GM23338 (cell line): ENCODE results near the gene UVSSA. TPM values are rescaled to one million over a fixed set of nuclear protein-coding genes. Genes with fewer than 3 reads are reported as not detected.

ENCODE experiments used
- ATAC-seq: fragments of 200-7000 bp; cut with Tn5 transposase; 3 replicates; pipeline ENCODE4 v1.9.1; 2020
- DNase-seq: peaks from one replicate; pipeline ENCODE4 v3.0.0-alpha.2; 2015; ENCODE audit warnings: low spot score
- H2AFZ ChIP-seq: fragments of 200-600 bp; sonication (generic); 2 replicates; pipeline ENCODE4 v1.8.0; 2016; ENCODE audit warnings: antibody characterized with exemption, mild to moderate bottlenecking, moderate library complexity
- H3F3A ChIP-seq: fragments of 200-600 bp; sonication (generic); replicated peaks from 2 replicates; pipeline ENCODE4 v1.8.0; 2017; ENCODE audit warnings: antibody characterized with exemption, mixed run types, low read depth
- H3K27ac ChIP-seq: fragments of 200-600 bp; sonication (generic); 2 replicates; pipeline ENCODE4 v1.6.1; 2016; ENCODE audit warnings: low read depth
- H3K27me3 ChIP-seq: fragments of 200-600 bp; sonication (generic); 2 replicates; pipeline ENCODE4 v1.8.0; 2016; ENCODE audit warnings: mild to moderate bottlenecking, mixed run types, moderate library complexity; ENCODE audit not compliant: insufficient read depth
- H3K36me3 ChIP-seq: fragments of 200-600 bp; sonication (generic); 2 replicates; pipeline ENCODE4 v1.8.0; 2016; ENCODE audit warnings: mild to moderate bottlenecking; ENCODE audit not compliant: insufficient read depth
- H3K4me1 ChIP-seq: fragments of 200-600 bp; sonication (generic); 2 replicates; pipeline ENCODE4 v1.8.0; 2016; ENCODE audit warnings: mild to moderate bottlenecking, moderate library complexity; ENCODE audit not compliant: insufficient read depth
- H3K4me2 ChIP-seq: fragments of 200-600 bp; sonication (generic); 2 replicates; pipeline ENCODE4 v1.7.1; 2017; ENCODE audit warnings: mixed run types
- H3K4me3 ChIP-seq: fragments of 200-600 bp; sonication (generic); 2 replicates; pipeline ENCODE4 v1.6.1; 2016; ENCODE audit warnings: mixed run types
- H3K79me2 ChIP-seq: fragments of 200-600 bp; sonication (generic); replicated peaks from 2 replicates; pipeline ENCODE4 v1.8.0; 2017; ENCODE audit warnings: mild to moderate bottlenecking; ENCODE audit not compliant: insufficient read depth
- H3K9me2 ChIP-seq: fragments of 200-600 bp; sonication (generic); 2 replicates; pipeline ENCODE4 v1.8.0; 2017; ENCODE audit not compliant: insufficient read depth
- H4K20me1 ChIP-seq: fragments of 200-600 bp; sonication (generic); replicated peaks from 2 replicates; pipeline ENCODE4 v1.8.0; 2017; ENCODE audit warnings: mild to moderate bottlenecking; ENCODE audit not compliant: insufficient read depth
- H3K27ac Mint-ChIP-seq: 2 replicates; pipeline ENCODE4 v1.8.0; 2020; ENCODE audit warnings: inconsistent platforms, mild to moderate bottlenecking, moderate library complexity, mixed read lengths
- H3K27me3 Mint-ChIP-seq: 3 replicates; pipeline ENCODE4 v1.8.0; 2022; ENCODE audit warnings: low read depth, mild to moderate bottlenecking, moderate library complexity, mixed read lengths, inconsistent platforms; ENCODE audit not compliant: insufficient read depth, poor library complexity
- H3K36me3 Mint-ChIP-seq: 3 replicates; pipeline ENCODE4 v1.8.0; 2021; ENCODE audit warnings: low read depth, mild to moderate bottlenecking, inconsistent platforms, moderate library complexity, mixed read lengths
- H3K4me1 Mint-ChIP-seq: 3 replicates; pipeline ENCODE4 v1.8.0; 2020; ENCODE audit warnings: mild to moderate bottlenecking, inconsistent platforms, mixed read lengths
- H3K4me3 Mint-ChIP-seq: 3 replicates; pipeline ENCODE4 v1.8.0; 2021; ENCODE audit warnings: moderate library complexity, mild to moderate bottlenecking, inconsistent platforms, mixed read lengths
- H3K9me3 Mint-ChIP-seq: 3 replicates; pipeline ENCODE4 v1.8.0; 2020; ENCODE audit warnings: moderate library complexity, mild to moderate bottlenecking, inconsistent platforms, mixed read lengths
- CREB1 ChIP-seq: fragments of 250-450 bp; sonication (Bioruptor Pico); IDR thresholded peaks from 2 replicates; pipeline ENCODE4 v1.5.0; 2020; ENCODE audit warnings: low read depth, mild to moderate bottlenecking, moderate library complexity
- EZH2 ChIP-seq: fragments of 200-600 bp; sonication (generic); IDR thresholded peaks from one replicate; pipeline ENCODE4 v1.8.0; 2017; ENCODE audit warnings: antibody characterized with exemption, mild to moderate bottlenecking, low read depth; ENCODE audit not compliant: unreplicated experiment
- EZH2phosphoT487 ChIP-seq: fragments of 200-600 bp; sonication (generic); IDR thresholded peaks from one replicate; pipeline ENCODE4 v1.8.1; 2018; ENCODE audit warnings: antibody characterized with exemption; ENCODE audit not compliant: unreplicated experiment
- JUNB ChIP-seq: IDR thresholded peaks from one replicate; pipeline ENCODE4 v1.6.1; 2016; ENCODE audit warnings: antibody characterized with exemption; ENCODE audit not compliant: unreplicated experiment
- NANOG ChIP-seq: IDR thresholded peaks from 2 replicates; pipeline ENCODE4 v1.6.1; 2016; ENCODE audit warnings: antibody characterized with exemption, borderline replicate concordance
- POLR2AphosphoS5 ChIP-seq: IDR thresholded peaks from 2 replicates; pipeline ENCODE4 v1.6.1; 2016; ENCODE audit warnings: antibody characterized with exemption, low read depth
- STAT1 ChIP-seq: IDR thresholded peaks from one replicate; pipeline ENCODE4 v1.6.1; 2016; ENCODE audit warnings: antibody characterized with exemption; ENCODE audit not compliant: unreplicated experiment
- ZNF114 ChIP-seq: fragments of 250-450 bp; sonication (Bioruptor Pico); IDR thresholded peaks from 2 replicates; pipeline ENCODE4 v1.5.0; 2020; ENCODE audit warnings: mild to moderate bottlenecking, moderate library complexity
- ZNF331 ChIP-seq: fragments of 250-450 bp; sonication (Bioruptor Pico); IDR thresholded peaks from 2 replicates; pipeline ENCODE4 v1.5.0; 2020; ENCODE audit warnings: low read depth, mild to moderate bottlenecking, moderate library complexity
- polyA plus RNA-seq: library from polyadenylated mRNA; unstranded; fragments of >200 nt; fragmentation: Nextera tagmentation; extraction: Ambion mirVana; gene quantifications from 2 replicates; pipeline ENCODE4 v1.2.1, GENCODE V29; 2016
- total RNA-seq: library from RNA; depleted of rRNA; stranded (reverse); fragments of >200 nt; shearing (Covaris generic); gene quantifications from 2 replicates; pipeline ENCODE4 v1.2.3, GENCODE V29; 2014
- TF ChIP-seq, protein P1 (sequence below): fragments of 250-450 bp; sonication (Bioruptor Pico); IDR thresholded peaks from 2 replicates; pipeline ENCODE4 v1.5.0; 2020; ENCODE audit warnings: mild to moderate bottlenecking, moderate library complexity
- TF ChIP-seq, protein P2 (sequence below): IDR thresholded peaks from one replicate; pipeline ENCODE4 v1.6.1; 2018; ENCODE audit warnings: antibody characterized with exemption; ENCODE audit not compliant: unreplicated experiment
- TF ChIP-seq, protein P3 (sequence below): IDR thresholded peaks from 2 replicates; pipeline ENCODE4 v1.6.1; 2016; ENCODE audit warnings: antibody characterized with exemption
- TF ChIP-seq, protein P4 (sequence below), 2 experiments: fragments of 200-600 bp in 1 of 2; sonication (generic) in 1 of 2; conservative IDR thresholded peaks; 2 replicates each; pipeline versions ENCODE4 v1.5.1 to v1.6.1; 2016 to 2017; ENCODE audit warnings: antibody characterized with exemption in 2 of 2, low read depth in 2 of 2, mild to moderate bottlenecking in 2 of 2, moderate library complexity in 1 of 2

UVSSA gene
- total and polyA plus RNA-seq, 2 experiments from 2014 or later = 6.5 to 27.7 TPM

DNA sequence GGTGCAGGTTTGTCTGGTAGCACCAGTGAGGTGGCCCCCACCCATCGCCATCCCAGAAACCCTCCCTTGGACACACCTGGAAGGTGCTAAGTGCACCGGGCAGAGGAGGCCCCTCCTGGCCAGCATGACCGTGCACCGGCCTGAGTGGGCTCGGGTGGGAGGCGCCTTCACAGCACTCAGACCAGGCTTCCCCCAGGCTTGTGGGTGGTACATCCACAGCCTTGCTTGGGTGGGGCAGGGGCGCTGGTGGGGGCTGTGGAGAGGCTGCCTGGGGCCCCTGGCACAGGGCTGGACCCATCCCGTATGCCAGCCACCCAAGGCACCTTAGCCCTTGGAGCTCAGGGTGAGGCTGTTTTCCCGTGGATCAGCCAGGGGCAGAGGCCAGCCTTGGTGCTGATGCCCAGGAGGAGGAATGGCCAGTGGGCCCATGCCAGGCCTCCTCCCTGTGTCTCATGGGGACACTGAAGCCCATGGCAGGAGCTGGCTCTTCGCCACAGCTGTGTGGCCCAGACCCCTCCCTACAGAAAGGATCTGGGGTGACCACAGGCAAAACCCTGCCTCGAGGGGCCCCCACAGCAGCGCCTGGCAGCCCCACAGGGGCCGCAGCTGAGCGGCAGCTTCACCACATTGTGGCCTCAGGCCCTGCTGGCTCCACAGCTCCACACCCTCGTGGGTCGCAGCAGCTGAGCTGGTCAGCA lies 37.8 kb downstream of the UVSSA start:
- Histone ChIP-seq H3K79me2 (no peaks in the 10 kb centered on the region), H3K9me2 (no peaks in the 10 kb centered on the region), H3K36me3 (no peaks in the 10 kb centered on the region), H4K20me1 (no peaks in the 10 kb centered on the region), H3K4me2 (no peak overlapping the region), H3F3A (no peaks in the 10 kb centered on the region), H3K27ac (no peak overlapping the region), H3K4me3 (no peak overlapping the region), H3K27me3 (no peaks in the 10 kb centered on the region), H3K4me1 (no peaks in the 10 kb centered on the region), H2AFZ (no peak overlapping the region)
- Mint-ChIP-seq H3K9me3 (peaks cover 6% of the 10 kb centered on the region; the same call in 1 of the 3 replicates), H3K36me3 (peaks cover 8% of the 10 kb centered on the region; the same call in 1 of the 3 replicates), H3K4me1 (no peaks in the 10 kb centered on the region), H3K27ac (no peak overlapping the region), H3K4me3 (no peak overlapping the region), H3K27me3 (no peaks in the 10 kb centered on the region)
- ATAC-seq (no peak), DNase-seq (no peak)
- TF ChIP-seq, protein P1, sequence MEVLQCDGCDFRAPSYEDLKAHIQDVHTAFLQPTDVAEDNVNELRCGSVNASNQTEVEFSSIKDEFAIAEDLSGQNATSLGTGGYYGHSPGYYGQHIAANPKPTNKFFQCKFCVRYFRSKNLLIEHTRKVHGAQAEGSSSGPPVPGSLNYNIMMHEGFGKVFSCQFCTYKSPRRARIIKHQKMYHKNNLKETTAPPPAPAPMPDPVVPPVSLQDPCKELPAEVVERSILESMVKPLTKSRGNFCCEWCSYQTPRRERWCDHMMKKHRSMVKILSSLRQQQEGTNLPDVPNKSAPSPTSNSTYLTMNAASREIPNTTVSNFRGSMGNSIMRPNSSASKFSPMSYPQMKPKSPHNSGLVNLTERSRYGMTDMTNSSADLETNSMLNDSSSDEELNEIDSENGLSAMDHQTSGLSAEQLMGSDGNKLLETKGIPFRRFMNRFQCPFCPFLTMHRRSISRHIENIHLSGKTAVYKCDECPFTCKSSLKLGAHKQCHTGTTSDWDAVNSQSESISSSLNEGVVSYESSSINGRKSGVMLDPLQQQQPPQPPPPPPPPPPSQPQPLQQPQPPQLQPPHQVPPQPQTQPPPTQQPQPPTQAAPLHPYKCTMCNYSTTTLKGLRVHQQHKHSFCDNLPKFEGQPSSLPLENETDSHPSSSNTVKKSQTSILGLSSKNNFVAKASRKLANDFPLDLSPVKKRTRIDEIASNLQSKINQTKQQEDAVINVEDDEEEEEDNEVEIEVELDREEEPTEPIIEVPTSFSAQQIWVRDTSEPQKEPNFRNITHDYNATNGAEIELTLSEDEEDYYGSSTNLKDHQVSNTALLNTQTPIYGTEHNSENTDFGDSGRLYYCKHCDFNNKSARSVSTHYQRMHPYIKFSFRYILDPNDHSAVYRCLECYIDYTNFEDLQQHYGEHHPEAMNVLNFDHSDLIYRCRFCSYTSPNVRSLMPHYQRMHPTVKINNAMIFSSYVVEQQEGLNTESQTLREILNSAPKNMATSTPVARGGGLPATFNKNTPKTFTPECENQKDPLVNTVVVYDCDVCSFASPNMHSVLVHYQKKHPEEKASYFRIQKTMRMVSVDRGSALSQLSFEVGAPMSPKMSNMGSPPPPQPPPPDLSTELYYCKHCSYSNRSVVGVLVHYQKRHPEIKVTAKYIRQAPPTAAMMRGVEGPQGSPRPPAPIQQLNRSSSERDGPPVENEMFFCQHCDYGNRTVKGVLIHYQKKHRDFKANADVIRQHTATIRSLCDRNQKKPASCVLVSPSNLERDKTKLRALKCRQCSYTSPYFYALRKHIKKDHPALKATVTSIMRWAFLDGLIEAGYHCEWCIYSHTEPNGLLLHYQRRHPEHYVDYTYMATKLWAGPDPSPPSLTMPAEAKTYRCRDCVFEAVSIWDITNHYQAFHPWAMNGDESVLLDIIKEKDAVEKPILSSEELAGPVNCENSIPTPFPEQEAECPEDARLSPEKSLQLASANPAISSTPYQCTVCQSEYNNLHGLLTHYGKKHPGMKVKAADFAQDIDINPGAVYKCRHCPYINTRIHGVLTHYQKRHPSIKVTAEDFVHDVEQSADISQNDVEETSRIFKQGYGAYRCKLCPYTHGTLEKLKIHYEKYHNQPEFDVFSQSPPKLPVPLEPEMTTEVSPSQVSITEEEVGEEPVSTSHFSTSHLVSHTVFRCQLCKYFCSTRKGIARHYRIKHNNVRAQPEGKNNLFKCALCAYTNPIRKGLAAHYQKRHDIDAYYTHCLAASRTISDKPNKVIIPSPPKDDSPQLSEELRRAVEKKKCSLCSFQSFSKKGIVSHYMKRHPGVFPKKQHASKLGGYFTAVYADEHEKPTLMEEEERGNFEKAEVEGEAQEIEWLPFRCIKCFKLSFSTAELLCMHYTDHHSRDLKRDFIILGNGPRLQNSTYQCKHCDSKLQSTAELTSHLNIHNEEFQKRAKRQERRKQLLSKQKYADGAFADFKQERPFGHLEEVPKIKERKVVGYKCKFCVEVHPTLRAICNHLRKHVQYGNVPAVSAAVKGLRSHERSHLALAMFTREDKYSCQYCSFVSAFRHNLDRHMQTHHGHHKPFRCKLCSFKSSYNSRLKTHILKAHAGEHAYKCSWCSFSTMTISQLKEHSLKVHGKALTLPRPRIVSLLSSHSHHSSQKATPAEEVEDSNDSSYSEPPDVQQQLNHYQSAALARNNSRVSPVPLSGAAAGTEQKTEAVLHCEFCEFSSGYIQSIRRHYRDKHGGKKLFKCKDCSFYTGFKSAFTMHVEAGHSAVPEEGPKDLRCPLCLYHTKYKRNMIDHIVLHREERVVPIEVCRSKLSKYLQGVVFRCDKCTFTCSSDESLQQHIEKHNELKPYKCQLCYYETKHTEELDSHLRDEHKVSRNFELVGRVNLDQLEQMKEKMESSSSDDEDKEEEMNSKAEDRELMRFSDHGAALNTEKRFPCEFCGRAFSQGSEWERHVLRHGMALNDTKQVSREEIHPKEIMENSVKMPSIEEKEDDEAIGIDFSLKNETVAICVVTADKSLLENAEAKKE (CRISPR knock-in tag) = no peak
- no peak for TF ChIP-seq ZNF114 (CRISPR knock-in tag)
- TF ChIP-seq, protein P2, sequence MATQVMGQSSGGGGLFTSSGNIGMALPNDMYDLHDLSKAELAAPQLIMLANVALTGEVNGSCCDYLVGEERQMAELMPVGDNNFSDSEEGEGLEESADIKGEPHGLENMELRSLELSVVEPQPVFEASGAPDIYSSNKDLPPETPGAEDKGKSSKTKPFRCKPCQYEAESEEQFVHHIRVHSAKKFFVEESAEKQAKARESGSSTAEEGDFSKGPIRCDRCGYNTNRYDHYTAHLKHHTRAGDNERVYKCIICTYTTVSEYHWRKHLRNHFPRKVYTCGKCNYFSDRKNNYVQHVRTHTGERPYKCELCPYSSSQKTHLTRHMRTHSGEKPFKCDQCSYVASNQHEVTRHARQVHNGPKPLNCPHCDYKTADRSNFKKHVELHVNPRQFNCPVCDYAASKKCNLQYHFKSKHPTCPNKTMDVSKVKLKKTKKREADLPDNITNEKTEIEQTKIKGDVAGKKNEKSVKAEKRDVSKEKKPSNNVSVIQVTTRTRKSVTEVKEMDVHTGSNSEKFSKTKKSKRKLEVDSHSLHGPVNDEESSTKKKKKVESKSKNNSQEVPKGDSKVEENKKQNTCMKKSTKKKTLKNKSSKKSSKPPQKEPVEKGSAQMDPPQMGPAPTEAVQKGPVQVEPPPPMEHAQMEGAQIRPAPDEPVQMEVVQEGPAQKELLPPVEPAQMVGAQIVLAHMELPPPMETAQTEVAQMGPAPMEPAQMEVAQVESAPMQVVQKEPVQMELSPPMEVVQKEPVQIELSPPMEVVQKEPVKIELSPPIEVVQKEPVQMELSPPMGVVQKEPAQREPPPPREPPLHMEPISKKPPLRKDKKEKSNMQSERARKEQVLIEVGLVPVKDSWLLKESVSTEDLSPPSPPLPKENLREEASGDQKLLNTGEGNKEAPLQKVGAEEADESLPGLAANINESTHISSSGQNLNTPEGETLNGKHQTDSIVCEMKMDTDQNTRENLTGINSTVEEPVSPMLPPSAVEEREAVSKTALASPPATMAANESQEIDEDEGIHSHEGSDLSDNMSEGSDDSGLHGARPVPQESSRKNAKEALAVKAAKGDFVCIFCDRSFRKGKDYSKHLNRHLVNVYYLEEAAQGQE = no peak
- no peak for TF ChIP-seq STAT1
- TF ChIP-seq ZNF331 (CRISPR knock-in tag) = no peak
- TF ChIP-seq POLR2AphosphoS5 = no peak
- TF ChIP-seq CREB1 (CRISPR knock-in tag) = no peak
- no peak for TF ChIP-seq NANOG
- no peak for TF ChIP-seq EZH2phosphoT487
- TF ChIP-seq JUNB = no peak
- TF ChIP-seq, protein P3, sequence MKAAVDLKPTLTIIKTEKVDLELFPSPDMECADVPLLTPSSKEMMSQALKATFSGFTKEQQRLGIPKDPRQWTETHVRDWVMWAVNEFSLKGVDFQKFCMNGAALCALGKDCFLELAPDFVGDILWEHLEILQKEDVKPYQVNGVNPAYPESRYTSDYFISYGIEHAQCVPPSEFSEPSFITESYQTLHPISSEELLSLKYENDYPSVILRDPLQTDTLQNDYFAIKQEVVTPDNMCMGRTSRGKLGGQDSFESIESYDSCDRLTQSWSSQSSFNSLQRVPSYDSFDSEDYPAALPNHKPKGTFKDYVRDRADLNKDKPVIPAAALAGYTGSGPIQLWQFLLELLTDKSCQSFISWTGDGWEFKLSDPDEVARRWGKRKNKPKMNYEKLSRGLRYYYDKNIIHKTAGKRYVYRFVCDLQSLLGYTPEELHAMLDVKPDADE = no peak
- no peak for TF ChIP-seq EZH2
- TF ChIP-seq, protein P4, sequence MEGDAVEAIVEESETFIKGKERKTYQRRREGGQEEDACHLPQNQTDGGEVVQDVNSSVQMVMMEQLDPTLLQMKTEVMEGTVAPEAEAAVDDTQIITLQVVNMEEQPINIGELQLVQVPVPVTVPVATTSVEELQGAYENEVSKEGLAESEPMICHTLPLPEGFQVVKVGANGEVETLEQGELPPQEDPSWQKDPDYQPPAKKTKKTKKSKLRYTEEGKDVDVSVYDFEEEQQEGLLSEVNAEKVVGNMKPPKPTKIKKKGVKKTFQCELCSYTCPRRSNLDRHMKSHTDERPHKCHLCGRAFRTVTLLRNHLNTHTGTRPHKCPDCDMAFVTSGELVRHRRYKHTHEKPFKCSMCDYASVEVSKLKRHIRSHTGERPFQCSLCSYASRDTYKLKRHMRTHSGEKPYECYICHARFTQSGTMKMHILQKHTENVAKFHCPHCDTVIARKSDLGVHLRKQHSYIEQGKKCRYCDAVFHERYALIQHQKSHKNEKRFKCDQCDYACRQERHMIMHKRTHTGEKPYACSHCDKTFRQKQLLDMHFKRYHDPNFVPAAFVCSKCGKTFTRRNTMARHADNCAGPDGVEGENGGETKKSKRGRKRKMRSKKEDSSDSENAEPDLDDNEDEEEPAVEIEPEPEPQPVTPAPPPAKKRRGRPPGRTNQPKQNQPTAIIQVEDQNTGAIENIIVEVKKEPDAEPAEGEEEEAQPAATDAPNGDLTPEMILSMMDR (conservative IDR thresholded peaks at IDR 0.05; ENCODE audit: low read depth in 2 of 2) = no peak
